ENCODE data around the gene NRXN3.

NRXN3 gene

GRCh38 chr14:79652513-79653307 is 1482.5 kb downstream of the NRXN3 start:
- Histone ChIP-seq H3K4me3 (ENCODE audit: low read length) (no peak overlapping the region), H3K36me3 (ENCODE audit: control insufficient read depth, insufficient read depth, low read length) (no peaks in the 10 kb centered on the region), H3K9ac (ENCODE audit: low read length) (no peak overlapping the region), H3K27me3 (ENCODE audit: control insufficient read depth, insufficient read depth, low read length) (no peaks in the 10 kb centered on the region), H3K9me3 (ENCODE audit: control insufficient read depth, low read length) (no peaks in the 10 kb centered on the region), H3K4me1 (ENCODE audit: control insufficient read depth, insufficient read depth, low read length) (no peaks in the 10 kb centered on the region)

DNA sequence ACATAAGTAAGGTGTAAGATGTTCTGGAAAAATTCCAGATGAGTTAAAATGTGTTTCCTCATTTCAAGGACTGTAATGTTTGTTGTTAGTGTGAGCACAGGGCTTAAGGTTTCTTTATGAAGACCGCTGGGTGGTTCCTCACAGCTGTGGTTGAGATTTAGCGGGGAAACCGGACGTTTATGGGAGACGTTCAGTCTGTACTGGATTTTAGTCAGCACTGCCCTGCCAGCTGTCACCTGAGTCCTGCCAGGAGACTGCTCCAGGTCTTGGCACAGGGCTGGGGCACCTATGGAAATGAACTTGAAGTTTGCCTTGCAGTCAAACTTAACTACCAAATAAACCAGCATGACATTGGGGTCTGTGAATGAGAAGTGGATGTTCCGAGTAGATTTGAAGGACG is 1485.9 kb downstream of the NRXN3 start:
- H3K36me3 ChIP-seq (ENCODE audit: control insufficient read depth, insufficient read depth, low read length) = no peaks in the 10 kb centered on the region
- no peak overlapping the region for H3K9ac ChIP-seq (ENCODE audit: low read length)
- no peak overlapping the region for H3K4me3 ChIP-seq (ENCODE audit: low read length)
- no peaks in the 10 kb centered on the region for H3K4me1 ChIP-seq (ENCODE audit: control insufficient read depth, insufficient read depth, low read length)
- no peaks in the 10 kb centered on the region for H3K9me3 ChIP-seq (ENCODE audit: control insufficient read depth, low read length)
- H3K27me3 ChIP-seq (ENCODE audit: control insufficient read depth, insufficient read depth, low read length) = no peaks in the 10 kb centered on the region

DNA sequence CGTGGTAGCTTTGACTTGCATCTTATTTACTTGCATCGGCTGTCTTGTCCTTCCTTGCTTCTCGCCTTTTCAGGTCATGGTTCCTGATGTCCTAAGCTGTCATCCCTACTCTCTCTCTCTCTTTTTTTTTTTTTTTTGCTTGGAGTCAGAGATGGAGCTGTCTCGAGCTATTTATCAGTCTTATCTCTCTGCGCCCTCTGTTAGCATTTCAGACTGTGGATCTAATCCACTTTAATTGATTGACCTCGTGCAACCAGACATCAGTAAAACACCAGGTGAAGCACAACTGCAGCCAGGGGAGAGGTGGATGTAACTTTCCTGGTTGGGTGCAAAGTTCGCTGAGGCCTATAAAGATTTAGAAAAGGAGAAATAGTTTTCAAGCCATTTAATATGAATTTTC is 1486.3 kb downstream of the NRXN3 start:
- H3K36me3 ChIP-seq (ENCODE audit: control insufficient read depth, insufficient read depth, low read length) = no peaks in the 10 kb centered on the region
- no peak overlapping the region for H3K4me3 ChIP-seq (ENCODE audit: low read length)
- no peaks in the 10 kb centered on the region for H3K4me1 ChIP-seq (ENCODE audit: control insufficient read depth, insufficient read depth, low read length)
- no peaks in the 10 kb centered on the region for H3K9me3 ChIP-seq (ENCODE audit: control insufficient read depth, low read length)
- H3K27me3 ChIP-seq (ENCODE audit: control insufficient read depth, insufficient read depth, low read length) = no peaks in the 10 kb centered on the region
- H3K9ac ChIP-seq (ENCODE audit: low read length) = no peak overlapping the region

GRCh38 chr14:79658221-79658620 is 1488.0 kb downstream of the NRXN3 start:
- no peaks in the 10 kb centered on the region for H3K9me3 ChIP-seq (ENCODE audit: control insufficient read depth, low read length)
- H3K27me3 ChIP-seq (ENCODE audit: control insufficient read depth, insufficient read depth, low read length) = no peaks in the 10 kb centered on the region
- H3K4me3 ChIP-seq (ENCODE audit: low read length) = no peak overlapping the region
- H3K4me1 ChIP-seq (ENCODE audit: control insufficient read depth, insufficient read depth, low read length) = no peaks in the 10 kb centered on the region
- H3K9ac ChIP-seq (ENCODE audit: low read length) = no peak overlapping the region
- H3K36me3 ChIP-seq (ENCODE audit: control insufficient read depth, insufficient read depth, low read length) = no peaks in the 10 kb centered on the region

DNA sequence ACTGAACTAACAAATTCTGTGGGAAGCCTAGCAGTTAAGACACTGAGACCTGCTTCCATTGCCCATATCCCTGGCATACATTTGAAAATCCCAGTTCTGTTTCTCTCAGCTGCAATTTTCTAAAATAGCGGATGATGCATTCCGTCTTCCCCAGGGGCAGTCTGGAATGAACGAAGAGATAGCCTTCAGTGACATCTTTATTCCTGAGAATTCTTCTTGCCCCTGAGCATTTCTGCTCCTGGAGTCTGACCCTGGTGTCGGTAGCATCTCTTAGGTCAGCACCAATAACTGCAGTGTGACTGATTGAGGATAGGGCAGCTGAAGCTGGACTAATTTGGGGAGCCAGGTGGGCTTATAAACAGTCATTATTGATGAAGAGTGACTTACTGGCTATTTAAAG is 1488.6 kb downstream of the NRXN3 start:
- Histone ChIP-seq H3K9me3 (ENCODE audit: control insufficient read depth, low read length) (no peaks in the 10 kb centered on the region), H3K4me3 (ENCODE audit: low read length) (no peak overlapping the region), H3K36me3 (ENCODE audit: control insufficient read depth, insufficient read depth, low read length) (no peaks in the 10 kb centered on the region), H3K27me3 (ENCODE audit: control insufficient read depth, insufficient read depth, low read length) (no peaks in the 10 kb centered on the region), H3K9ac (ENCODE audit: low read length) (no peak overlapping the region), H3K4me1 (ENCODE audit: control insufficient read depth, insufficient read depth, low read length) (no peaks in the 10 kb centered on the region)

DNA sequence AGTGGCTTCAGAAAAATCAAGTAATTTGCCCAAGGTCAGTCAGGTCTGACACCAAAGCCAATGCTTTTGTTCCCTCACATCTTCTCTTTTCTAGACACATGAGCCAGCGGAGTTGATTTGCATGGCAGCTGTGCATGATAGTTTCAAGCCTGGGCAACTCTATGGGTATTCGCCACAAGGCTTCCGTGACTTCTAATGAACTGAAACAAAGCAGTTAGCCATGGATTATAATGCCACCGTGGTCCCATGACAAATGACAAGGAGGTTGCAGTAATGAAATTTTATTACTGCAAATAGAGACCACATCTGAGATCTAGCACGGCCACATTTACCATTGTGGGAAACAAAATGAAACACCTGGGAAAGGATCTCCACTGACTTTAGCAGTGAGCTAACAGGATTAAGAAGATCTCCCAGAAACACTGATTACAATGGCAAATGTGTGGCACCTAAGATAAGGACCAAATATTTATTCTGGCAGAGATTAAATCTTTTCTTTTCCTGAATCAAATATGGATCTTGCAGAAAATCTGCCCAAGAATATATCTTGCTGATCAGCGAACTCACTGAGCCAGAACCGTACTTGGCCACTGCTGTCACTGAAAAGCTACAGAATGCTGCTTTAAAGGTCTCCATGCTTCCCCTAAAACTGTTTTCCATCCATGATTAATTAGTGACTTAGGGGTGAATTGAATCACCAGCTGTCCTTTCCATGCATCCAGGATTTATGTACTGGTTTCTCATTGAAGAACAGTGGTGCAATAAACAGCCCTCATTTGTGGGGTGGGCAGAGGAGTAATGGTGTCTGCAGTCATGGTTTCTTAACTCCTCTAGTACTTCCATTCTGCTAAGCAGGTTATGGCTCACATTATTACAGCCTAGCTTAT is 1490.1 kb downstream of the NRXN3 start:
- H3K4me3 ChIP-seq (ENCODE audit: low read length) = no peak overlapping the region
- H3K27me3 ChIP-seq (ENCODE audit: control insufficient read depth, insufficient read depth, low read length) = no peaks in the 10 kb centered on the region
- H3K9me3 ChIP-seq (ENCODE audit: control insufficient read depth, low read length) = no peaks in the 10 kb centered on the region
- H3K9ac ChIP-seq (ENCODE audit: low read length) = no peak overlapping the region
- no peaks in the 10 kb centered on the region for H3K36me3 ChIP-seq (ENCODE audit: control insufficient read depth, insufficient read depth, low read length)
- no peaks in the 10 kb centered on the region for H3K4me1 ChIP-seq (ENCODE audit: control insufficient read depth, insufficient read depth, low read length)

- H3K4me1 ChIP-seq (ENCODE audit: control insufficient read depth, insufficient read depth, low read length) = no peaks in the 10 kb centered on the region
- H3K9me3 ChIP-seq (ENCODE audit: control insufficient read depth, low read length) = no peaks in the 10 kb centered on the region
- H3K36me3 ChIP-seq (ENCODE audit: control insufficient read depth, insufficient read depth, low read length) = no peaks in the 10 kb centered on the region
- H3K9ac ChIP-seq (ENCODE audit: low read length) = no peak overlapping the region
- no peak overlapping the region for H3K4me3 ChIP-seq (ENCODE audit: low read length)
- H3K27me3 ChIP-seq (ENCODE audit: control insufficient read depth, insufficient read depth, low read length) = no peaks in the 10 kb centered on the region
Measured at GRCh38 chr14:79661752-79662151, 1491.6 kb downstream of the NRXN3 start.

DNA sequence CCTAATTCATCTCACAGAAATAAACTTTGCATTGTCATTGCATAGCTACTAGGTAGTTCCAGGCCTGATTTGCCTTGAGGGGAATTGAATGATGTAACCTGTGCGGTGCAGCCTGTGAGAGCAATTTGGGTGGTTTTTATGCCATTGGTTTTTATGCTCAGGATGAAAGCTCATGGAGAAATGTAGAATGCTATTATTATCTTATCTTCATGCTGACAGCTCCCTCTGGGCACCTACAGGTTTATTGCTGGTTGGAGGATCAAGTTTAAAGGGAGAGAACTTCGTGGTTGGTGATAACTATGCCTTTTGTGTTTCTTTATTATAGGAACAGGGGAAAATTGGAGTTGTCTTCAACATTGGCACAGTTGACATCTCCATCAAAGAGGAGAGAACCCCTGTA is 1493.3 kb downstream of the NRXN3 start:
- Histone ChIP-seq H3K4me3 (ENCODE audit: low read length) (no peak overlapping the region), H3K4me1 (ENCODE audit: control insufficient read depth, insufficient read depth, low read length) (no peaks in the 10 kb centered on the region), H3K36me3 (ENCODE audit: control insufficient read depth, insufficient read depth, low read length) (no peaks in the 10 kb centered on the region), H3K9me3 (ENCODE audit: control insufficient read depth, low read length) (no peaks in the 10 kb centered on the region), H3K27me3 (ENCODE audit: control insufficient read depth, insufficient read depth, low read length) (no peaks in the 10 kb centered on the region), H3K9ac (ENCODE audit: low read length) (no peak overlapping the region)

DNA sequence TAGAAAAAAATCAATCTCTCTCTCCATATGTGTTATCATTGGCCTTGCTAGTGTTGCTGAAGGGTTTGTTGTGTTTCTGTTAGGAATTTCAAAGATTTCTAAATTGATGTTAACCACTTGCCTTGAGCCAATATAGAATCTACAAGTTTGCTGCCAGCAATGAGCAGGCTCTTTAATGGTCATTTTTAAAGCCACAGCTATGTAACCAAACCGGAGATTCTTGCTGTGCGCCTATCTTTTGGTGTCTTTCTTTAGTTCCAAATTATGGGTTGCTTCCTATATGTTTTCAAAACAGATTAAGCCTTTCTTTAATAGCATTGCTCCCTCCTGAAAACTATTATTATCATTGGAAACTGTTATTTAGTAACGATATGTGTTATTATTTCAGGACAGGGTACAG is 1495.4 kb downstream of the NRXN3 start:
- no peak overlapping the region for H3K9ac ChIP-seq (ENCODE audit: low read length)
- no peaks in the 10 kb centered on the region for H3K4me1 ChIP-seq (ENCODE audit: control insufficient read depth, insufficient read depth, low read length)
- no peaks in the 10 kb centered on the region for H3K27me3 ChIP-seq (ENCODE audit: control insufficient read depth, insufficient read depth, low read length)
- H3K4me3 ChIP-seq (ENCODE audit: low read length) = no peak overlapping the region
- H3K9me3 ChIP-seq (ENCODE audit: control insufficient read depth, low read length) = no peaks in the 10 kb centered on the region
- H3K36me3 ChIP-seq (ENCODE audit: control insufficient read depth, insufficient read depth, low read length) = no peaks in the 10 kb centered on the region

DNA sequence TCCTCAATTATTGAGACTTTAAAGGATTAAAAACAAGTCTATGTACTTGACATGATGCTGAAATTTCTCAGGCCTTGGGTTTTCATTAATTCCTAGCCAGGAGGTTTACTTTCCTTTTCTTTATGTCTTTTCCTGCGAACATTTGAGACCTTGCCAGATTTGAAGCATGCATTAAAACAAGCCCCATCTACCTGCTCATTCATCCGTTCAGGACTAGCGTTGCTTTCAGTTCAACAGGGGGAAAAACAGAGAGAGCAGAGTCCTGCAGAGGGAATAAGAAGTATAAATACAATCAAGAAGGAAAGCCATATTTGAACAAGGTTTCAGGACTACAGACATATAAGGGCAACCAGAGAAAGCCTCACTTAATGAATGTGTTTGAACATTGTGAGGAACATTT is 1498.8 kb downstream of the NRXN3 start:
- Histone ChIP-seq H3K36me3 (ENCODE audit: control insufficient read depth, insufficient read depth, low read length) (no peaks in the 10 kb centered on the region), H3K4me1 (ENCODE audit: control insufficient read depth, insufficient read depth, low read length) (no peaks in the 10 kb centered on the region), H3K4me3 (ENCODE audit: low read length) (no peak overlapping the region), H3K9me3 (ENCODE audit: control insufficient read depth, low read length) (no peaks in the 10 kb centered on the region), H3K27me3 (ENCODE audit: control insufficient read depth, insufficient read depth, low read length) (no peaks in the 10 kb centered on the region), H3K9ac (ENCODE audit: low read length) (no peak overlapping the region)

DNA sequence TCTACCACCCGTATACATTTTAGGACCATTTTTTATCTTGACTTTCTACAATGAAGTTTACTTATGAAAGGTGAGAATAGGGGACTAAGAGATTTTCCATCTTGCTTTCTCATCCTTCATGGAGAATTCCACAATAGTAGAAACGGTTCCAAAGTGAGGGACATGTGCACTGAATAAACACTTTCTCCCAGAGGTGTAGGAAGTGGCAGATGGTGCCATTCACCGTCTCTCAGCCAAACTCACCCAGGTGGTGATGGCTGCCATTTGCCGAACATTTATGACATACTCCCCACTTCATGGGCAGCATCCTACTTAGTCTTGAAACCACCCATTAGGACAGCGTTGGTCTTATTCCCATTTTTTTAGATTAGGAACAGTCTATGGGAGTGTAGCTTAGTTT is 1500.6 kb downstream of the NRXN3 start:
- Histone ChIP-seq H3K27me3 (ENCODE audit: control insufficient read depth, insufficient read depth, low read length) (no peaks in the 10 kb centered on the region), H3K4me1 (ENCODE audit: control insufficient read depth, insufficient read depth, low read length) (no peaks in the 10 kb centered on the region), H3K9me3 (ENCODE audit: control insufficient read depth, low read length) (no peaks in the 10 kb centered on the region), H3K4me3 (ENCODE audit: low read length) (no peak overlapping the region), H3K9ac (ENCODE audit: low read length) (no peak overlapping the region), H3K36me3 (ENCODE audit: control insufficient read depth, insufficient read depth, low read length) (no peaks in the 10 kb centered on the region)

DNA sequence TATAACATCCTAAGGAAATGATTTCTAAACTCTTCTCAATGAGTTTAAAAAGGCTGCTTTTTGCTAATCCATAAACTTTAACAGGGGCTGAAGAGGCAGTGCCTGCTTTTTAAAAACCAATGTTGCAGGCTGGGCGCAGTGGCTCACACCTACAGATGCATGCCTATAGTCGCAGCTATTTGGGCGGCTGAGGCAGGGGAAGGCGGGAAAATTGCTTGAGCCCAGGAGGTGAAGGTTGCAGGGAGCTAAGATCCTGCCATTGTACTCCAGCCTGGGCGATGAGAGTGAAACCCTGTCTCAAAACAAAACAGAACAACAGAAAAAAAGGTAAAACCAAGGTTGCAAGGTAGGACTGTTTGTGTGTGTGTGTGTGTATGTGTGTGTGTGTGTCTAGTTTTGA is 1509.9 kb downstream of the NRXN3 start:
- Histone ChIP-seq H3K27me3 (ENCODE audit: control insufficient read depth, insufficient read depth, low read length) (no peaks in the 10 kb centered on the region), H3K4me3 (ENCODE audit: low read length) (no peak overlapping the region), H3K9ac (ENCODE audit: low read length) (no peak overlapping the region), H3K36me3 (ENCODE audit: control insufficient read depth, insufficient read depth, low read length) (no peaks in the 10 kb centered on the region), H3K4me1 (ENCODE audit: control insufficient read depth, insufficient read depth, low read length) (no peaks in the 10 kb centered on the region), H3K9me3 (ENCODE audit: control insufficient read depth, low read length) (no peaks in the 10 kb centered on the region)

Data from mucosa of stomach (tissue), 1 donor.